Embryonic facial prominence (tissue), 1 donor: Measurements from ENCODE around the gene SMNDC1.
"Not testable (repeated sequence)": the region's sequence is repeated elsewhere in the genome, so short reads cannot be mapped to it uniquely, and the experiment has no call there.

Source experiments
- DNase-seq: peaks from one replicate; pipeline ENCODE4 v3.0.0-alpha.2; 2016; ENCODE audit errors: extremely low spot score

SMNDC1 gene

GRCh38 chr10:110252151-110252550 lies 52.6 kb downstream of the SMNDC1 start:
- DNase-seq = no peak

- not testable (repeated sequence) for DNase-seq
These were observed 53.3 kb downstream of the SMNDC1 start for GRCh38 chr10:110251392-110251791.

GRCh38 chr10:110249489-110249888 lies 55.2 kb downstream of the SMNDC1 start:
- not testable (repeated sequence) for DNase-seq

- not testable (repeated sequence) for DNase-seq
These were observed 56.9 kb downstream of the SMNDC1 start for GRCh38 chr10:110247833-110248232.

- DNase-seq = no peak
These were observed 60.2 kb downstream of the SMNDC1 start for GRCh38 chr10:110244550-110244949.

GRCh38 chr10:110242511-110242910 lies 62.2 kb downstream of the SMNDC1 start:
- no peak for DNase-seq

- DNase-seq = no peak
These were observed 62.9 kb downstream of the SMNDC1 start for GRCh38 chr10:110241841-110242240.

GRCh38 chr10:110241407-110241806 lies 63.3 kb downstream of the SMNDC1 start:
- no peak for DNase-seq
